ENCODE results near the gene AMIGO1.

AMIGO1 gene

DNA sequence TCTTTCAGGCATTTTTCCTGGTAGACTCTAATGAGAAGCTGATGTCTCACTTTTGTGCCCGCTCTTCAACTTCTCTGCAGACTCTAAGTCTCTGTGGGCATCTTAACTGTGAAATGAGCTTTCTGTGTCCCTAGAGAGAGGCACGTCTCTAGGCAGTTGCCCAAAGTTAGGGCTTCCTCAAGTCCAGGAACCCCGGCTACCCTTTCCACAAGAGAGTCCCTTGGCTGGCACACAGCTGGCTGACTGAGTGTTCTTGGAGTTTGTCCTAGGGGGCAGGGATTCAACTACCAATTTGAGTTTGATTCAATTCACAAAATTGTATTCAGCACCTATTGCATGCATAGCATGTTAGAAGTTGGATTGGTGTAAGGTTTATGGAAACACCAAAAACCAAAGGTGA, 31.6 kb upstream of the AMIGO1 start:
- Histone ChIP-seq H3K9me3 (ENCODE audit: insufficient read depth, low read length) (no peaks in the 10 kb centered on the region), H3F3A (ENCODE audit: insufficient read depth) (no peaks in the 10 kb centered on the region), H3K36me3 (ENCODE audit: low read length) (no peaks in the 10 kb centered on the region), H3K9ac (ENCODE audit: low read length) (no peak overlapping the region), H3K4me3 (ENCODE audit: insufficient read depth, low read length, poor library complexity, severe bottlenecking) (no peak overlapping the region), H4K20me1 (ENCODE audit: low read depth, low read length) (no peaks in the 10 kb centered on the region), H3K79me2 (ENCODE audit: insufficient read depth, low read length) (no peaks in the 10 kb centered on the region), H3K9me2 (replicated peaks; ENCODE audit: insufficient read depth, low read length) (no peaks in the 10 kb centered on the region), H2AFZ (ENCODE audit: low read depth, low read length, severe bottlenecking) (no peak overlapping the region), H3K27me3 (ENCODE audit: low read length) (no peaks in the 10 kb centered on the region), H3K27ac (ENCODE audit: low read depth, low read length) (no peak overlapping the region), H3K4me2 (ENCODE audit: low read depth, low read length, poor library complexity, severe bottlenecking) (no peak overlapping the region)
- TF ChIP-seq EZH2phosphoT487 (conservative IDR thresholded peaks at IDR 0.05; ENCODE audit: low read length): no peak
- TF ChIP-seq, protein P1, sequence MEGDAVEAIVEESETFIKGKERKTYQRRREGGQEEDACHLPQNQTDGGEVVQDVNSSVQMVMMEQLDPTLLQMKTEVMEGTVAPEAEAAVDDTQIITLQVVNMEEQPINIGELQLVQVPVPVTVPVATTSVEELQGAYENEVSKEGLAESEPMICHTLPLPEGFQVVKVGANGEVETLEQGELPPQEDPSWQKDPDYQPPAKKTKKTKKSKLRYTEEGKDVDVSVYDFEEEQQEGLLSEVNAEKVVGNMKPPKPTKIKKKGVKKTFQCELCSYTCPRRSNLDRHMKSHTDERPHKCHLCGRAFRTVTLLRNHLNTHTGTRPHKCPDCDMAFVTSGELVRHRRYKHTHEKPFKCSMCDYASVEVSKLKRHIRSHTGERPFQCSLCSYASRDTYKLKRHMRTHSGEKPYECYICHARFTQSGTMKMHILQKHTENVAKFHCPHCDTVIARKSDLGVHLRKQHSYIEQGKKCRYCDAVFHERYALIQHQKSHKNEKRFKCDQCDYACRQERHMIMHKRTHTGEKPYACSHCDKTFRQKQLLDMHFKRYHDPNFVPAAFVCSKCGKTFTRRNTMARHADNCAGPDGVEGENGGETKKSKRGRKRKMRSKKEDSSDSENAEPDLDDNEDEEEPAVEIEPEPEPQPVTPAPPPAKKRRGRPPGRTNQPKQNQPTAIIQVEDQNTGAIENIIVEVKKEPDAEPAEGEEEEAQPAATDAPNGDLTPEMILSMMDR (IDR thresholded peaks at IDR 0.05; ENCODE audit: insufficient read depth, low read length, poor library complexity, severe bottlenecking): no peak

DNA sequence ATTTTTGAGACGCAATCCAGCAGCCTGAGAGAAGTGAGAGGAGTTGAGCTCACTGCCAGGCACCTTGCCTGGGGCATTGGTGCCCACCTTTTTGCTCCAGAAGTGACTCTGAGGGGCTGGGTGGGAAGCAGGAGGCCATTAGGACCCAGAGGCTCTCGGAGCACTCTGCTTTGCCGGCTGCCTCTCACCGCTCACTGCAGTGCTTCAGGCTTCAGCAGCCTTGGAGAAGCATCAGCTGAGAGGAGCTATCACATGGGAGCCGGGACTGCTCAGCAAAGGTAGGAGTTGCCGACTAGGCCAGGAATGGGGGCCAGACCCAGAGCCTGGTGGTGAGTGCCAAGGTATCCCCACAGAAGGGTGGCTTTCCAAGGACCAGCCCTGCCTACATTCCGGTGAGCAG, 30.1 kb upstream of the AMIGO1 start, which contains the start of gene GPR61:
GPR61 (plus strand) TSS at position 197 of the 400 bp plus-strand sequence. CDS start 3,151 bp downstream, outside the sequence.
- no peaks in the 10 kb centered on the region for H3K9me3 ChIP-seq (ENCODE audit: insufficient read depth, low read length)
- no peaks in the 10 kb centered on the region for H3K36me3 ChIP-seq (ENCODE audit: low read length)
- H4K20me1 ChIP-seq (ENCODE audit: low read depth, low read length): no peaks in the 10 kb centered on the region
- no peak within 1 kb of the TSS for H3K9ac ChIP-seq (ENCODE audit: low read length)
- no peaks in the 10 kb centered on the region for H3K79me2 ChIP-seq (ENCODE audit: insufficient read depth, low read length)
- H3K4me3 ChIP-seq (ENCODE audit: insufficient read depth, low read length, poor library complexity, severe bottlenecking): no peak within 1 kb of the TSS
- H2AFZ ChIP-seq (ENCODE audit: low read depth, low read length, severe bottlenecking): no peak within 1 kb of the TSS
- H3K27me3 ChIP-seq (ENCODE audit: low read length): no peaks in the 10 kb centered on the region
- H3K4me2 ChIP-seq (ENCODE audit: low read depth, low read length, poor library complexity, severe bottlenecking): no peak within 1 kb of the TSS
- no peak within 1 kb of the TSS for H3K27ac ChIP-seq (ENCODE audit: low read depth, low read length)
- no peaks in the 10 kb centered on the region for H3K9me2 ChIP-seq (replicated peaks; ENCODE audit: insufficient read depth, low read length)
- TF ChIP-seq EZH2phosphoT487 (conservative IDR thresholded peaks at IDR 0.05; ENCODE audit: low read length): no peak
- TF ChIP-seq, protein P1 (IDR thresholded peaks at IDR 0.05; ENCODE audit: insufficient read depth, low read length, poor library complexity, severe bottlenecking): no peak
- H3F3A ChIP-seq (ENCODE audit: insufficient read depth): no peaks in the 10 kb centered on the region

DNA sequence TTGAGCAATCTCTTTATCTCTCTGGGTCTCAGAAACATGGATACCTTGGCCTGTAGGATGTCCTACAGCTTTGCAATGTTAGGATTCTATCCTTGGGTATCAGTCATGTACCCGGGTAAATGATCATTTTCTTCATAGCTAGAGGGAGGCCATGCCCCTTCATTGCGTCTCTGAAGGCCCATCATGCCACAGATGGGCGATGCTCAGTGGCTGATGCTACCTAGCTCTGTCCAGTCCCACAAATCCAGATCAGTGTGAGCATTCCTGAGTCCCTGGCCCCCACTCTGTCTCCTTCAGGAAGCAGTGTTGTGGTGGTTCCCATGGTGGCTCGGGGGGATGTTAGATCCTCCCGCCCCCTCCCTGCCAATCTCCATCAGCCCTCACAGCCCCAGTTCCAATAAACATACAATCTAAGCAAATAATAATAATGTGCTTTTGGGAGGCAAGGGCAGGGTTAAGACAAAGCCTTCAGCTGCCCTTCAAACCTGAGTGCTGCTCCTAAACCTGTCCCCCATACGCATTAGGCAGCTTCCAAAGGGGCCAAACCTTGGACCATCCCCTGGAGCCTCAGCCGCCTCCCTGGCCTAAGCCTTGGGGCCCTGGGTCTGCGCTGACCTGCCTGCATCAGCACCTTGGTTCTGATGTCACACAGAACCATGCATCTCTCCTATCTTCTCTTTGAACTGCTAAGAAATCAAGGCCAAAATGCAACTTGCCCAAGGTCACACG, 29.5 kb upstream of the AMIGO1 start:
- Histone ChIP-seq H3K27ac (ENCODE audit: low read depth, low read length) (no peak overlapping the region), H3K27me3 (ENCODE audit: low read length) (no peaks in the 10 kb centered on the region), H3F3A (ENCODE audit: insufficient read depth) (no peaks in the 10 kb centered on the region), H3K4me3 (ENCODE audit: insufficient read depth, low read length, poor library complexity, severe bottlenecking) (no peak overlapping the region), H2AFZ (ENCODE audit: low read depth, low read length, severe bottlenecking) (no peak overlapping the region), H3K79me2 (ENCODE audit: insufficient read depth, low read length) (no peaks in the 10 kb centered on the region), H3K4me2 (ENCODE audit: low read depth, low read length, poor library complexity, severe bottlenecking) (no peak overlapping the region), H3K9me2 (replicated peaks; ENCODE audit: insufficient read depth, low read length) (no peaks in the 10 kb centered on the region), H3K36me3 (ENCODE audit: low read length) (no peaks in the 10 kb centered on the region), H3K9ac (ENCODE audit: low read length) (no peak overlapping the region), H3K9me3 (ENCODE audit: insufficient read depth, low read length) (no peaks in the 10 kb centered on the region), H4K20me1 (ENCODE audit: low read depth, low read length) (no peaks in the 10 kb centered on the region)
- TF ChIP-seq, protein P1 (IDR thresholded peaks at IDR 0.05; ENCODE audit: insufficient read depth, low read length, poor library complexity, severe bottlenecking): no peak
- no peak for TF ChIP-seq EZH2phosphoT487 (conservative IDR thresholded peaks at IDR 0.05; ENCODE audit: low read length)
